Subcutaneous abdominal adipose tissue (tissue), 5 donors: ENCODE results near the gene SIVA1.
A peak's percentile ranks its signal among the peaks of the same experiment; 100 is the strongest.

Experiments
- H3K27ac ChIP-seq: one replicate; pipeline ENCODE4 v1.7.0; 2013; ENCODE audit warnings: low read depth, mild to moderate bottlenecking, inconsistent platforms, low read length, moderate library complexity
- H3K27me3 ChIP-seq, 5 donors: one replicate each; pipeline ENCODE4 v1.7.0; 2013; ENCODE audit warnings: low read length in 5 of 5, inconsistent platforms in 1 of 5; ENCODE audit not compliant: control insufficient read depth in 5 of 5, insufficient read depth in 4 of 5
- H3K36me3 ChIP-seq, 5 donors: one replicate each; pipeline ENCODE4 v1.7.0; 2013; ENCODE audit warnings: low read length in 5 of 5; ENCODE audit not compliant: control insufficient read depth in 5 of 5, insufficient read depth in 5 of 5
- H3K4me1 ChIP-seq, 5 donors: one replicate each; pipeline ENCODE4 v1.7.0; 2013; ENCODE audit warnings: low read length in 5 of 5, mild to moderate bottlenecking in 3 of 5, moderate library complexity in 1 of 5; ENCODE audit not compliant: control insufficient read depth in 5 of 5, insufficient read depth in 5 of 5
- H3K4me3 ChIP-seq, 5 donors: one replicate each; pipeline ENCODE4 v1.7.0; 2013; ENCODE audit warnings: low read length in 5 of 5, low read depth in 1 of 5
- H3K9ac ChIP-seq, 5 donors: one replicate each; pipeline ENCODE4 v1.7.0; 2013; ENCODE audit warnings: low read length in 5 of 5, mild to moderate bottlenecking in 4 of 5, moderate library complexity in 3 of 5
- H3K9me3 ChIP-seq, 5 donors: one replicate each; pipeline ENCODE4 v1.7.0; 2013; ENCODE audit warnings: low read length in 5 of 5; ENCODE audit not compliant: control insufficient read depth in 5 of 5
- donor health status: healthy.
- donor health status: healthy.
- donor health status: healthy.
- donor health status: healthy.
- donor health status: healthy.

The SIVA1 gene

DNA sequence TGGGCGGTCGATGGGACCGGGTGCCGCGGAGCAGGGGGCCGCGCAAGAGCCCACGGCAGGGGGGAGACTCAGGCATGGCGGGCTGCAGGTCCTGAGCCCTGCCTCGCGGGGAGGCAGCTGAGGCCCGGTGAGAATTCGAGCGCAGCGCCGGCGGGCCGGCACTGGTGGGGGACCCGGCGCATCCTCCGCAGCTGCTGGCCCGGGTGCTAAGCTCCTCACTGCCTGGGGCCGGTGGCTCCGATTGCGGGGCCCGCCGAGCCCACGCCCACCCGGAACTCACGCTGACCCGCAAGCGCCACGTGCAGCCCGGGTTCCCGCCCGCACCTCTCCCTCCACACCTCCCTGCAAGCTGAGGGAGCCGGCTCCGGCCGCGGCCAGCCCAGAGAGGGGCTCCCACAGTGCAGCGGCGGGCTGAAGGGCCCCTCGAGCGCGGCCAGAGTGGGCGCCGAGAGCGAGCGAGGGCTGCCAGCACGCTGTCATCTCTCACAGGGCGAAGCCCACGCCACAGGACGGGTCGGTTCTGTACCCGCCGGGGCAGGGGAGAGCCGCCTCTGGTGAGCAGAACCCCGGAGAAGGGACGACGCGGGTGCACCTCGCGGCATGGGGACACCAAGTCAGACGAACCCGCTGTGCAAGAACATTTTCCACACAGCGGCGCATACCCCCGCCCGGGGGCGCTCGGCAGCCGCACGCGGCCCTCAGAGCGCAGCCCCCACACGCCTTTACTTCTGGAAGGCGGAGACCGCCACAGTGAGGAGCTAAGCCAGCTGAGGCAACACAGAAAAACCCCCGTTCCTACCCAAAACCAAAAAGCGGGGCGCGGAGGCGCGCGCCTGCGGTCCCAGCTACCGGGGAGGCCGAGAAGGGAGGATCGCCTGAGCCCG is 1.2 kb upstream of the SIVA1 start:
- peaks cover 0 to 16% (median 15%) of the 10 kb centered on the region in 5 donors for H3K36me3 ChIP-seq
- H3K4me1 ChIP-seq = peaks cover 11 to 62% (median 51%) of the 10 kb centered on the region in 5 donors
- peak overlapping the region; percentile 60 for H3K27ac ChIP-seq
- peak overlapping the region in 4 of 5 donors; percentile 34 to 74 (median 64) for H3K9ac ChIP-seq
- peak overlapping the region; percentile 64 to 93 (median 78) for H3K4me3 ChIP-seq
- H3K9me3 ChIP-seq = no peaks in the 10 kb centered on the region
- no peaks in the 10 kb centered on the region for H3K27me3 ChIP-seq

DNA sequence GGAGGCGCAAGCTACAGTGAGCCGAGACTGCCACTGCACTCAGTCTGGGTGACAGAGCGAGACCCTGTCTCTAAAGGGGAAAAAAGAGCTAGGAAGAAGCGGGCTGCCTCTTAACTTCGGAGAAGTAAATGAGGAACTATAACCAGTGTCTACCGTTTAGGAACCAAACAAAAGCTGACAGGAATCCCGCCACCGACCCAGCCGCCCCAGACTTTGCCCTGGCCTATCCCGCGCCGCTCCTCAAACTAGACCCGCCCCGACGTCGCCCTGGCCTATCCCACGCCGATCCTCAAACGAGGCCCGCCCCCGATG is 568 bp upstream of the SIVA1 start:
- Histone ChIP-seq H3K9me3 (no peaks in the 10 kb centered on the region), H3K27me3 (no peaks in the 10 kb centered on the region), H3K4me1 (peaks cover 11 to 56% (median 45%) of the 10 kb centered on the region in 5 donors), H3K9ac (peak overlapping the region in 4 of 5 donors; percentile 34 to 74 (median 64)), H3K4me3 (peak overlapping the region; percentile 64 to 93 (median 78)), H3K36me3 (peaks cover 0 to 22% (median 21%) of the 10 kb centered on the region in 5 donors), H3K27ac (peak overlapping the region; percentile 60)

DNA sequence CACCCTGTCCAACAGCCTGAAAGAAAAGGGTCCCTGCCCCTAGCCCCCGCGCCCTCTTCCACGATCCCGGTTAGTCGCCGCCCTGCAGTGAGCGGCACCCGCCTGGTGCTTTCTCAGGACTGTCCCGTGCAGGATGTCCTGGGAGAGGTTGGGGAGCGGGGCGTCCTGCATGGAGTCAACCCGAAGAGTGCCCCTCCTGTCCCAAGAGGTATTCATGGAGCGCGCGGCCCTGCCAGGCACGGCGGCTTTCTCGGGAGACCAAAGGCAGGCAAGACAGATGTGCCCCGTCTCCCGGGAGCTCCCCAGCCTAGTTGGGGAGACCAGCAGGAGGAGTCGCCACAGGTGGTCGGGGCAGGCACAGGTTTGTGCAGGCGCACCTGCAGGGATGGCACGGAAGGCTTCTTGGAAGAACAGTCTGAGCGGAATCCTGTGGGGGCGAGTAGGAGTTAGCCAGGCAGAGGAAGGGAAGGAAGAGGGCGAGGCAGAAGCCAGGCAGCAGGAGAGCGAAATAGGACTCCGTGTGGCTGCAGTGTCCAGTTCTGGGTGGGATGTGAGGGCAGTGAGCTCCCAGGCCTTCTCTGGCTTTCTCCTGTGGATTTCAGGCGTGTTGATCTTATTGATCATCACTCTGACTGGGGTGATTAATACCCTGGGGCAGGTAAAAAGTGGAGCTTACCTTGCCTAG is 723 bp downstream of the SIVA1 start:
- H3K4me3 ChIP-seq = peak overlapping the region; percentile 78 to 97 (median 93)
- peaks cover 0 to 34% (median 32%) of the 10 kb centered on the region in 5 donors for H3K36me3 ChIP-seq
- peak overlapping the region in 4 of 5 donors; percentile 91 to 95 (median 93) for H3K9ac ChIP-seq
- no peaks in the 10 kb centered on the region for H3K9me3 ChIP-seq
- H3K27me3 ChIP-seq = no peaks in the 10 kb centered on the region
- peaks cover 11 to 47% (median 40%) of the 10 kb centered on the region in 5 donors for H3K4me1 ChIP-seq
- peak overlapping the region; percentile 46 for H3K27ac ChIP-seq

DNA sequence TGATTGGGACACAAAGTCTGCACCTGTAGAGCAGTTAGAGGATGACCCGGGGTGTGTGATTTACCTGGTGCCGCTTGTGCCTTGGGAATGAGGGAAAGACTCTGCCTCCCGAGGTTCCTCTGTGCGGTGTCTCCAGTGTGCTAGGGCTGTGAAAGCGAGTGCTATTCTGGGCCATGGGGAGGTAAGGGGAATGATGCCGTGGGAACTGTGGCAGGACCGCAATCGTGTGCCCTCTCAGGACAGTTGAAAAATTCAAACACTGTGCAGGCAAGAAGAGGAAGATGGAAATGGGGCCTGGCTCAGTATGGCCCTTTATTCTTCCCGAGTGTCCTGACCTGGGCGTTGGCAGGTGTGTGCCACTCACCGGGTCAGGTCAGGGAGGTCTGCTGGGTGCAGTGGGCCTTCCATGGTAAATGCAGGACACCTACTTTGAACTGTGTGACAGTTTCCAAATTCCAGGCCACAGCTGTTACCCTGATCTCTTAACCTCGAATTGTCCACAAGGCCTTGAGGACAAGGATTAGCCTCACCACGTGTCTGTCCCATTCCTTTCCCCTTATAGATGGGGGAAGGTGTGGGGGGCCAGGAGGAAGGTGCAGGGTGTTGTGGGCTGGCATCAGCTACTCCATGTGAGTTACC is 1.4 kb downstream of the SIVA1 start:
- Histone ChIP-seq H3K4me1 (peaks cover 9 to 40% (median 33%) of the 10 kb centered on the region in 5 donors), H3K4me3 (peak overlapping the region; percentile 78 to 97 (median 93)), H3K27ac (no peak overlapping the region), H3K9me3 (no peaks in the 10 kb centered on the region), H3K9ac (peak overlapping the region in 4 of 5 donors; percentile 91 to 95 (median 93)), H3K27me3 (no peaks in the 10 kb centered on the region), H3K36me3 (peaks cover 0 to 41% (median 38%) of the 10 kb centered on the region in 5 donors)

DNA sequence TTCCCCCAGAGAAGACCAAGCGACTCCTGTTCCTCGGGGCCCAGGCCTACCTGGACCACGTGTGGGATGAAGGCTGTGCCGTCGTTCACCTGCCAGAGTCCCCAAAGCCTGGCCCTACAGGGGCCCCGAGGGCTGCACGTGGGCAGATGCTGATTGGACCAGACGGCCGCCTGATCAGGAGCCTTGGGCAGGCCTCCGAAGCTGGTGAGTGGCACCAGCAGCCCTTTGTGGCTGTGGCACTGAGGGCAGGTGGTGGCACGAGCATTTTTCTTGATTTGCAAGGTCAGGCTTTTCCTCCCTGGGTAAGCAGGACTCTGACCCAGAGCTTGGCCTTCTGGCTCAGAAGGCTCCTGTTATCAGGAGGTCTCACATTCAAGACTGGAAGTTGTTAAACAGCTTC is 2.7 kb downstream of the SIVA1 start:
- Histone ChIP-seq H3K4me3 (no peak overlapping the region), H3K36me3 (peaks cover 0 to 53% (median 50%) of the 10 kb centered on the region in 5 donors)

DNA sequence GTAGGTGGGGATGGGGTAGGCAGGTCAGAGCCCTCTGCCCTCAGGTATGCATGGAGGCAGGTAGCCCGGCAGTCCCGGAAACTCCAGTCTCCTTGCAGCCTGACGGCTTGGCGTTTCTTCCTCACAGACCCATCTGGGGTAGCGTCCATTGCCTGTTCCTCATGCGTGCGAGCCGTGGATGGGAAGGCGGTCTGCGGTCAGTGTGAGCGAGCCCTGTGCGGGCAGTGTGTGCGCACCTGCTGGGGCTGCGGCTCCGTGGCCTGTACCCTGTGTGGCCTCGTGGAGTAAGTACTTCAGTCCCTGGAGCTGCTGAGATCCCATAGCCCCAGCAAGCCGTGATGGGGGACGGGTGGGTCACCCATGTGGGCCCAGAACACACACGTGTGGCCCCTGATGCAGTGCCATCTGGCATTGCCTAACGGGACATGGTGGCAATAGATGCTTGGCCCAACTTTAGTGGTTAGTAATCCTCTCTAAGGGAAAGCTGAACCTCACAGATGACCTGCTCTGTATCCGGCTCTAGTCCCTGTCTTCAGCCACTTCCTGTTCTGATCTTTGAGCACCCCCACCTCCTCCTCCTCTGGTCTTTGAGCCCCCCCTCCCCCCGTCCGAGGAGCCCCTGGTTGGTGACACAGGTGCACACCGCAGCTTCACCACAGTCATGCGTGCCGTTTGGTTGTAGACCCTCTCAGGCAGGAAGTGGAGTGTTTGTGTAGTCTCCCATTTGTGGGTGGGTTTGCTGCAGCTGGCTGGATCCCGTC is 3.7 kb downstream of the SIVA1 start:
- Histone ChIP-seq H3K4me3 (no peak overlapping the region), H3K36me3 (peaks cover 0 to 64% (median 55%) of the 10 kb centered on the region in 5 donors), H3K27me3 (no peaks in the 10 kb centered on the region), H3K4me1 (peaks cover 9 to 27% (median 26%) of the 10 kb centered on the region in 5 donors), H3K9me3 (no peaks in the 10 kb centered on the region), H3K9ac (no peak overlapping the region), H3K27ac (no peak overlapping the region)

More for the DNA sequence above, 2.7 kb downstream of the SIVA1 start:
- no peaks in the 10 kb centered on the region for H3K27me3 ChIP-seq
- no peak overlapping the region for H3K9ac ChIP-seq
- no peak overlapping the region for H3K27ac ChIP-seq
- no peaks in the 10 kb centered on the region for H3K9me3 ChIP-seq
- peaks cover 9 to 27% (median 26%) of the 10 kb centered on the region in 5 donors for H3K4me1 ChIP-seq

DNA sequence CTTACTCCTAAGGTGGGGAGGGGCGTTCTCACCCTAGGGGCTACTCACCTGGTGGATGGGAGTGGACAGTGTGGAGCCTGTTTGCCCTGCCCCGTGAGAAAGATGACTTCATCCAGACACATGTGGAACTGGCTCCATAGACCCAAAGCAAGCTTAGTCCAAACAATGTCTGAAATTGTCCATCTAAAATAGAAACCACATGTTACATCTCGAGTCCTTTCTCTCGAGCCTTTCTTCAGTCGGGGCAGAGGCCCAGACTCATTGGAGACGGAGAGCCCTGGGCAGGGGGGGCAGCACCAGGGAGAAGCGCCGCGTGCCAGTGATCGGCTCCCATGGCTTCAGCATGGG is 4.3 kb downstream of the SIVA1 start:
- no peaks in the 10 kb centered on the region for H3K27me3 ChIP-seq
- H3K9me3 ChIP-seq = no peaks in the 10 kb centered on the region
- H3K27ac ChIP-seq = no peak overlapping the region
- peaks cover 0 to 68% (median 55%) of the 10 kb centered on the region in 5 donors for H3K36me3 ChIP-seq
- peaks cover 9 to 24% (median 22%) of the 10 kb centered on the region in 5 donors for H3K4me1 ChIP-seq
- H3K4me3 ChIP-seq = no peak overlapping the region
- H3K9ac ChIP-seq = no peak overlapping the region

DNA sequence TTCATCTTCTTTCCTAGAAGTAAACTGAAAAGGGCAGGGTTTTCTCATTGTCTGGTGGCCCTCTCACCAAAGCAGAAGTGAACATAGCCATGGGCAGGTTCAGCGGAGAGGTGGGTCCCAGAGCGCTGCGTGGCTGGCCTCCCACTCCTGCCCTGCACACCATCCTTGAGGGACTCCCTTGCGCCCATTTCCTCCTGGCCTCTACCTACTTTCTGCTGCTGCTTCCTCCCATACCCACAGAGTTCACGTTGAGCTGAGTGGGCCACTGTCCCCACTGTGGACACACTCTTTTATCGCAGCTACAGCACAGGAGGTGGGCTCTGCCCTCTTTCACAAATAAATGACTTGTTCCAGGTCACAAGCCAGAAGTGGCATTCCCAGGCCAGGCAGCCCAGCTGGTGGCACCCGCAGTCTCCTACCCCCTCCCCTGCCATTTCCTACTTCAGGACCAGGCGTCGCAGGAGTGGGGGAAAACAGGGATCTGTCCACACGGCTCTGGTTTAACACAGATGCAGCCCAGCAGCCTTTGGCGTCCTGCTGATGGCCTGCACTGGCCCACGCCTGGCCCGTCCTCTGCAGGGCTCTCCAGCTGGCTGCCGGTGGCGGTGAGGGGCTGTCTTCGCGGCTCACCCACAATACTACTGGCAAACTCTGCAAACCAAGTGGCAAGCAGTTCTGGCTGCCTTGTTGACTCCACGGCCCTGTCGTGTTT is 4.9 kb downstream of the SIVA1 start:
- Histone ChIP-seq H3K9ac (peak overlapping the region in 1 of 5 donors; percentile 12), H3K4me1 (peaks cover 9 to 21% (median 20%) of the 10 kb centered on the region in 5 donors), H3K4me3 (no peak overlapping the region), H3K27me3 (no peaks in the 10 kb centered on the region), H3K27ac (no peak overlapping the region), H3K36me3 (peaks cover 0 to 68% (median 55%) of the 10 kb centered on the region in 5 donors), H3K9me3 (no peaks in the 10 kb centered on the region)
